Suprapubic skin (tissue), 3 donors: Measurements from ENCODE around the gene MLH1.

Experiments
- CTCF ChIP-seq, 2 donors: fragments of 200-600 bp in 1 of 2; fragments of 450-650 bp in 1 of 2; sonication (generic) in 1 of 2; IDR thresholded peaks; one replicate each; pipeline ENCODE4 v1.5.1; 2016 to 2019; ENCODE audit warnings: antibody characterized with exemption in 2 of 2, mild to moderate bottlenecking in 1 of 2, moderate library complexity in 1 of 2
- EP300 ChIP-seq: sonication (generic); formaldehyde crosslinking; IDR thresholded peaks from one replicate; pipeline ENCODE4 v1.6.1; 2017; ENCODE audit warnings: antibody characterized with exemption
- POLR2A ChIP-seq, 2 donors: fragments of 450-650 bp; IDR thresholded peaks; one replicate each; pipeline ENCODE4 v1.6.1; 2017; ENCODE audit warnings: antibody characterized with exemption in 2 of 2, mild to moderate bottlenecking in 2 of 2, moderate library complexity in 2 of 2

- no peak for TF ChIP-seq CTCF (IDR thresholded peaks at IDR 0.05)
- no peak for TF ChIP-seq POLR2A (IDR thresholded peaks at IDR 0.05)
- TF ChIP-seq EP300 = no peak
These were observed 78.6 kb downstream of the MLH1 start for GRCh38 chr3:37071921-37072320.
